ENCODE measurements around the gene PAN2. TPM values are rescaled to one million over a fixed set of nuclear protein-coding genes. Genes with fewer than 3 reads are reported as not detected.
"Not testable (repeated sequence)": the region's sequence is repeated elsewhere in the genome, so short reads cannot be mapped to it uniquely, and the experiment has no call there.

The PAN2 gene
- polyA plus RNA-seq, 3 donors = 8.8 to 120 (median 16.0) TPM

- no peaks in the 10 kb centered on the region for H3K4me1 Mint-ChIP-seq
These were observed 12.9 kb upstream of the PAN2 start for GRCh38 chr12:56346675-56347074.

GRCh38 chr12:56342290-56342689, 8.5 kb upstream of the PAN2 start:
- H3K79me2 ChIP-seq (ENCODE audit: insufficient read depth, low read length); intact Hi-C loops (cut with micrococcal nuclease); H3K27me3 ChIP-seq (ENCODE audit: control insufficient read depth in 2 of 2, insufficient read depth in 2 of 2, low read length in 2 of 2); H2AFZ ChIP-seq (ENCODE audit: insufficient read depth, low read depth, low read length, poor library complexity, severe bottlenecking); H3K4me3 Mint-ChIP-seq; H3K4me3 ChIP-seq (replicated peaks in 1 of 3; ENCODE audit: low read depth in 2 of 3, low read length in 3 of 3); H3K27ac ChIP-seq (ENCODE audit: low read depth in 1 of 2, low read length in 2 of 2); H3K9me3 Mint-ChIP-seq; DNase-seq; H3K9ac ChIP-seq (ENCODE audit: insufficient read depth, low read length, poor library complexity, severe bottlenecking); H3K9me3 ChIP-seq (replicated peaks in 1 of 2; ENCODE audit: control insufficient read depth in 1 of 2, insufficient read depth in 1 of 2, low read length in 2 of 2); H3K4me2 ChIP-seq (replicated peaks; ENCODE audit: extremely low read depth, low read length, poor library complexity, severe bottlenecking); H3K27me3 Mint-ChIP-seq (ENCODE audit: low read depth in 3 of 3): not testable (repeated sequence)
- peak overlapping the region in 1 of 7 donors; percentile 69 for H3K27ac Mint-ChIP-seq
- peaks cover 50 to 68% of the 10 kb centered on the region in 2 donors for H3K36me3 Mint-ChIP-seq
- peaks cover 28% of the 10 kb centered on the region for H3K4me1 Mint-ChIP-seq
- 100% methylated on average over 1 of the region's 2 CpGs for WGBS (ENCODE audit: insufficient coverage)
- Histone ChIP-seq H3K36me3 (replicated peaks in 1 of 2; ENCODE audit: control insufficient read depth in 1 of 2, insufficient read depth in 2 of 2, low read length in 2 of 2) (peaks cover 56 to 63% of the 10 kb centered on the region in 2 donors), H3K4me1 (ENCODE audit: control insufficient read depth in 1 of 2, insufficient read depth in 2 of 2, low read length in 2 of 2) (peaks cover 27% of the 10 kb centered on the region in 2 donors), H4K20me1 (ENCODE audit: insufficient read depth, low read length) (peaks cover 22% of the 10 kb centered on the region)

More at GRCh38 chr12:56346675-56347074, 12.9 kb upstream of the PAN2 start:
- WGBS (ENCODE audit: insufficient coverage) = 90% methylated on average over 6 of the region's 7 CpGs
- Mint-ChIP-seq H3K27ac (peak overlapping the region in 5 of 7 donors; percentile 7 to 87 (median 51)), H3K36me3 (peaks cover 85 to 100% of the 10 kb centered on the region in 2 donors), H3K4me3 (no peak overlapping the region), H3K9me3 (no peaks in the 10 kb centered on the region), H3K27me3 (ENCODE audit: low read depth in 3 of 3) (no peaks in the 10 kb centered on the region)
- intact Hi-C loops (cut with micrococcal nuclease) = no loop called here
- Histone ChIP-seq H3K4me3 (replicated peaks in 1 of 3; ENCODE audit: low read depth in 2 of 3, low read length in 3 of 3) (no peak overlapping the region), H3K4me2 (replicated peaks; ENCODE audit: extremely low read depth, low read length, poor library complexity, severe bottlenecking) (no peak overlapping the region), H2AFZ (ENCODE audit: insufficient read depth, low read depth, low read length, poor library complexity, severe bottlenecking) (no peak overlapping the region), H3K79me2 (ENCODE audit: insufficient read depth, low read length) (no peaks in the 10 kb centered on the region), H3K36me3 (replicated peaks in 1 of 2; ENCODE audit: control insufficient read depth in 1 of 2, insufficient read depth in 2 of 2, low read length in 2 of 2) (peaks cover 90 to 98% of the 10 kb centered on the region in 2 donors), H3K27ac (ENCODE audit: low read depth in 1 of 2, low read length in 2 of 2) (peak overlapping the region in 1 of 2 donors; percentile 31), H3K27me3 (ENCODE audit: control insufficient read depth in 2 of 2, insufficient read depth in 2 of 2, low read length in 2 of 2) (no peaks in the 10 kb centered on the region), H4K20me1 (ENCODE audit: insufficient read depth, low read length) (peaks cover 37% of the 10 kb centered on the region), H3K9me3 (replicated peaks in 1 of 2; ENCODE audit: control insufficient read depth in 1 of 2, insufficient read depth in 1 of 2, low read length in 2 of 2) (no peaks in the 10 kb centered on the region), H3K9ac (ENCODE audit: insufficient read depth, low read length, poor library complexity, severe bottlenecking) (no peak overlapping the region), H3K4me1 (ENCODE audit: control insufficient read depth in 1 of 2, insufficient read depth in 2 of 2, low read length in 2 of 2) (no peaks in the 10 kb centered on the region)
- TF ChIP-seq CTCF (IDR thresholded peaks at IDR 0.05) = no peak
- peak in 1 of 3 donors; percentile 35 for DNase-seq

Measured in CD14-positive monocyte (primary cell).